Activated T-cell treated with anti-CD3 and anti-CD28 coated beads, Interleukin-2, amount 50 U/mL, for 1 hour (primary cell): ENCODE measurements around the gene NR2C1.

Experiments used
- DNase-seq: peaks from one replicate; pipeline ENCODE4 v3.0.0-alpha.2; 2020

The NR2C1 gene

DNA sequence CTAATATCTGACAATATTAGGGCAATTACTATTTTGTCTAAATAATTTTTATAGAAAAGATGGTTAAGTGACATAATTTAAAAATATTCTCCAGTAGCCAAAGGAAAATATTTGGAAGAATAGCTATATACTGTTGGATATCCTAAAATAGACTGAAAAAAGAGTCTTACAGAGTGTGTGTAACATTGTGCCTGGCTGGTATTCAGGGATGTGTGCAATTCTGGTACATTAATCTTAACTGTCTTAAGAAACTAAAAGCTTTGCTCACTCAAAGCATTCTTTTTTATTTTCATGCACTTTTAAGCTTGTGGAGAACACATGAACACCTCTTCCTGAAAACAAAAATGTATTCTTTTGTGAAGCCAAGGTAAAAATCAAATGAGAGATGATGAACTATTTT is 10.1 kb upstream of the NR2C1 start:
- DNase-seq, result no peak

DNA sequence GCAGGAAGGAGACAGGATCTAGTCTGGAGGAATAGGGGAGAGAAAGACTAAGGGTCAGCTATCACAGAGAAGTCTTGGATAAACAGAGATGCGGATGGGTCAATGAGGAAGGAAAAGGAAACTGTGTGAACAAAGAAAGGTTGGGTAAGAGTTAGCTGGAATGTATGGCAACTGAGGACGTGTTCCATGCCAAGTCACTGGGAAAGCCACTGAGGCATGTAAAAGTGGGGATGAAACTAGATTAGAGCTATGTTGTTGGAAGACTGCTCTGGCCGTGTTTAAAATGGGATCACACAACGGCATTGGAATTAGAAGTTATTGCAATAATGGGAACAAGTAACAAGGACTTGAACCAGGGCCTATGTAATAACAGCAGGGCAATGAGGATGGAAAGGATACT is 3.9 kb upstream of the NR2C1 start:
- no peak for DNase-seq

DNA sequence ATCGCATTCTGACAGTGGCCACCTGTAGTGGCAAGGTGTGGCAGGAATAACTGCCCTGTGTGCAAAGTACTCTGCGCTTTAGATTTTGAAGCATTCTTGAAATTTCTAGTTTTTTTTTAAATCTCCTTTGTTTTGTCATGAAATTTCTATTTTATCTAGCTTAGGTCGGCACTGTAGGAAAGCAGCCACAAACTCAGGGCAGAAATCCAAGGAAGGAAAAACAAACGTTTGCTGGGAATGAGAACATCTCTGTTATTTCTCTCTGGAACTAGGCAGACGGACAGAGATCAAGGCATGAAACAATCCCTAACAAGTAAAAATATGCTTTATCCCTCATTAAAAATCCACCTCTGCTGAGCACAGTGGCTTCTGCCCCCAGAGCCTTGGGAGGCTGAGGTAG is 1.3 kb upstream of the NR2C1 start:
- DNase-seq, result no peak

DNA sequence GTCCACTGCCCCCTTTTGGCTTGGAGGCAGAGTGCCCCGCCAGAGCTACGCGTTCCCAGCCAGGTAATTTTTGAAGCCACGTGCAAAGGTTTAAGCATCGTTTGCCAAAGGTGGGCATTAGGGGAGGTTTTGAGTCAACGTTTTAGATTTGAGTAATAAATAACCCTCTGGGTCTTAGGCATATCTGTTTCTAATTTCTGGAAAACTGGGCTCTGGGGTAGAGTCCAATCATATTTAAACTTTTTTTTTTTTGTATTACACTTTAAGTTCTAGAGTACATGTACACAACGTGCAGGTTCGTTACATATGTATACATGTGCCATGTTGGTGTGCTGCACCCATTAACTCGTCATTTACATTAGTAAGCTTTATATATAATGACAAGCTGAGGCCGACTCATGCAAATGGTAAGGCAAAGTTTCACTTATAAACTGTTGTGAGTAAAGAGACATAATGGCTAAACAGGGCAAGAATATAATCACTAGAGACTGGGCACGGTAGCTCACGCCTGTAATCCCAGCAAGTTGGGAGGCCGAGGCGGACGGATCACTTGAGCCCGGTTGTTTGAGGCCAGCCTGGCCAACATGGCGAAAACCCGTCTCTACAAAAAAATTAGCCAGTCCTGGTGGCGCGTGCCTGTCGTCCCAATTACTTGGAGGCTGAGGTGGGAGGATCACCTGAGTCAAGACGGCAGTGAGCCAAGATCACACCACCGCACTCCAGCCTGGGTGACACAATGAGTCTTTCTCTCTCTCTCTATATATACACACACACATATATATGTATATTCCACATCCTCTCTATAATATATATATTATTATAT is 491 bp upstream of the NR2C1 start:
- DNase-seq, result no peak

DNA sequence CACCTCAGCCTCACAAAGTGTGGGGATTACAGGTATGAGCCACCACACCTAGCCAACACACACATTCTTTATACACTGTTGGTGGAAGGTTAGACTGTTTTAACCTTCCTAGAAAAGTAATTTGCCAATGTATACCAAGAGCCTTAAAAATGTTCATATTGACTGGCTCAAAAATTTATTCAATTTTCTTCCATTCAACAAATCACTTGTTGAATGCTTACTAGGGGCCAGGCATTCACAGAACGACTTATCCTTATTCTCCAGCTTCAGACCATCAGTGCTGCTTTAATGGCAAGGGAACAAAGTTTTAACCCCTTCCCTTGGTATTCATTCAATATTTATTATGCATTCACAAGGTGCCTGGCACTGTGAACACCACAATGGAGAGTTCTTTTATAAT is 3.0 kb downstream of the NR2C1 start:
- DNase-seq, result no peak

DNA sequence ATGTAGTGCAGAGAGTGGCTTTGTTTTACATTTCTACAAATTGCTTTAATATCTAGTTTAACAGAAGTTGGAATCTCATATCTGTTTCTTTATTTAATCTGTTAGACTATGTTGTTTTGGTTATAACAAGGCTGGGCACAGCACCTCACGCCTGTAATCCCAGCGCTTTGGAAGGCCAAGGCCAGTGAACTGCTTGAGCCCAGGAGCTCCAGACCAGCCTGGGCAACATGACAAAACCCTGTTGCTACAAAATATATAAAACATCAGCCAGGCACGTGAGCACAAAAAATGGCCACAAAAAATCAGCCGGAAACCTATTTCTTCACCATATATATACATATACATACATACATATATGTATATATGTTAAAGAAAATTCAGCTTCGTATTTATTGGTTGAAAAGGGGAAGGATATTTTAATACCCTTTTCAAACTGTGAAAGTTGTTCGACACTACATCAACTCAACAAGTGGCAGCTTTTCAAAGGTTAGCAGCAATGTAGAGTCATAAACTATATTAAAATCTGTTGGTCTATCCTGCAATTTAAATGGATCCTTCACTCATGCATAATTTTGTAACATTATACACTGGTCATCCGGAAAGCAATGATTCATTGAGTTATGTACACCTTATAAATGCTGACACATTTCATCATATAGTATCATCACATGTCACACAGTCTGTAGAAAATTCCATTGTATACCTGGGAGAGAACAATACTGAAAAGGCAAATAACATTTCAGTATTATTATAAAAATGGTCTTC is 7.1 kb downstream of the NR2C1 start:
- DNase-seq, result no peak

DNA sequence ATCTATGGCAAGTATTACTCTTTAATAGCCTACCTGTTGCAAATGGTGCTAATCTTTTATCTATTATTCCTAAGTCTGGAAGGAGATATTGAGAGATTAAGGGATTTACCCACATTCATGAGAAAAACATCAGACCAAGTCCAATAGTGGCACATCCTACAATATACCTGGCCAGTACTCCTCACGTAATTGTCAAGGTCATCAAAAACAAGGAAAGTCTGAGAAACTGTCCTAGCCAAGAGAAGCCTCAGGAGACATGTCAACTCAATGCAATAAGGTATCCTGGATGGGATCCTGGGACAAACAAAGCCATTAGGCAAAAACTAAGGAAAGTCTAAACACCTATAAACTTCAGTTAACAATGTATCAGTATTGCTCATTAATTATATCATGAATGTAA is 12.5 kb downstream of the NR2C1 start:
- DNase-seq, result no peak

DNA sequence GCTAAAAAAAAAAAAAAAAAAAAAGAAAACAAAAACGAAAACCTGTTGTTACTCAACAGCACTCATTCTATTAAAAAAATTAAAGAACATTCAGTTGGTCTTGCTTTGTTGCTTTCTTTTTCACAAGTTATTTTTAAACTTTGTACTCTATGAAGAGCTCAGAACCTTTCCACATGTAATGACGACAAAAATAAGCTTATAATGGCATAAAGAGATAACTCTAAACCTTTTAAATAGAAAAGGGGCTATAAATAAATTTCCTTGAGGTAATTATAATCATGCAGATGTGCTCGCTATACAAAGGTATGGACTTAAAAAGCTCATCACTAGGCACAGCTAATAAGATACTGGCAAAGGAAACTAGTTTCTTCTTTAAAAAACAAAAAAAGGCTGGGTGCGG is 13.4 kb downstream of the NR2C1 start:
- DNase-seq, result no peak

DNA sequence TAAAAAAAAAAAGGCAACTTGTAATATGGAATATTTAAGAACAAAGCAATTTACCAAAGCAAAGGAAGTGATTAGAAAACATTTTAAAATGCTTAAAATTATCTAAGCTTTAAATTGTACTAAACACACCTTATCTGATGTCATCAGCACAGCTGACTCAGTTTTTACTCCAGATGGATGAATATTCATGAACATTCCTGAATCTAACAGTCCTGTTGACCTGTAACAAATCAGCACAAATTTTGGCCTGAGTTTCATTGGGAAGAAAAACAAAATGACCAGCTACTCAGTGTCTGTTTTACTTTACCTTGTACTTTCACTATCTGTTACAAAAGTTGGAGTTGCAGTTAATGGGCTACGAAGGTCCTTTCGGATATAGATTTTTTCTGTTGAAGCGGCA is 16.0 kb downstream of the NR2C1 start:
- no peak for DNase-seq

DNA sequence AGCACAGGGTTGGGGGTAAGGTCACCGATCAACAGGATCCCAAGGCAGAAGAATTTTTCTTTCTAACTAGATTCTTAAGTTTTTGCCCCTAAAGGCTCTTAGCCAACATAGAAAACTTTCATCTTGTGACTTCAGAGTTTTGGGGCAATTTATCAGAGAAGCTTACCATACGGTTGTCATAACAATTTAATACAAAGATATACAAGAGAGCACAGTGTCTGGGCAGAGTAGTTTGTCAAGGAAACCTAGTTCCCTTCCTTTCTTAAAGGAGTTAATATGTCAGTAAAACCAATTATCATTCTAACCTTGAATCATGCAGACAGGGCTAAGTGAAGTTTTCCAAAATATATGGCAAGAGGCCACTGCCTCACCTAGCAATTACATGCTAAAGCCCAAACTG is 18.4 kb downstream of the NR2C1 start:
- DNase-seq, result no peak

DNA sequence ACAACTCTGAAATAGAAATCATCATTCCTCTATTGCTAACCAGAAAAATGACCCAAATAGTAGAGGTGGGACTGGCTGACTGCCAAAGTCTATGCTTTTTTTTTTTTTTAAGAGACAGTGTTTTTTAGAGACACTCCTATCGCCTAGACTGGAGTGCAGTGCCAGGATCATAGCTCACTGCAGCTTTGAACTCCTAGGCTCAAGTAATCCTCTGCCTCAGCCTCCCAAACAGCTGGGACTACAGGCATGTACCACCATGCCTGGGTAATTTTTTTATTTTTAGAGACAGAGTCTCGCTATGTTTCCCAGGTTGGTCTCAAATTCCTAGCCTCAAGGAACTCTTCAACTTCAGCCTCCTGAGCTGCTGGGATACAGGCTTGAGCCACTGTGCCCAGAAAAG is 19.2 kb downstream of the NR2C1 start:
- DNase-seq, result no peak

DNA sequence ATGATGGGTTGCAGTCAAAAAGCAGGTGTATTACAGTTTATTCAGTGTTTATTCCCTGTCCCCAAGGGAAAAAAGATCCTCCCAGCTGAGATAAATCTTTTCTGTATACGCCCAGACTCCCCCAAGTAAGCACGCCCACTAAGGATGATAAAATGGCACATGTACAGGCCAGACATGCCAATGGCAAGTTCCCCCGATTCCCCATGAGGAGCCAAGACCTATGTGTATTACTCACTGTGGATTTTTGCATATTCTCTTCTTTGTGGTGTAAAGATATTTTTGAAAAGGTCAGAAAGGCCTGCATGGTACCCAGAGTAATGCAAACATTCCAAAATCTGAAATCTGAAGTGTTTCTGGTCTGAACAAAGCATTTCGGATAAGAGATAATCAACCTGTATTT is 22.2 kb downstream of the NR2C1 start:
- no peak for DNase-seq

DNA sequence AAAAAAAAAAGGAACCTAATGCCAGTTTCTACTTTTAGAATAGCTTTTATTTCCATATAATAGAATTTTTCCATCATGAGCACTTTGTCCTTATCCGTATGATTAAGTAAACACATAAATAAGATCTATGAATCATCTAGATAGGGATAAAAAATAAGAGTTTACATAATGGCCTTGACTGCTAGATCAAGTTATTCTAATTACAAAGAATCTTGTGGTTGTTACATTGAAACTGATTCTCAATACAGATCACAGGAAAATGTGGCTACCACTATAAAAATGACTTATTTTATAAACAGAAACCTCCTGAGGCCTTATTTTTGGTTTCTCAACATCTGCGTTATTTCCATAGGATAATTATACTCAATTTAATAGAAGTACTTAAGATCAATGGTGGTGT is 35.5 kb downstream of the NR2C1 start:
- no peak for DNase-seq

DNA sequence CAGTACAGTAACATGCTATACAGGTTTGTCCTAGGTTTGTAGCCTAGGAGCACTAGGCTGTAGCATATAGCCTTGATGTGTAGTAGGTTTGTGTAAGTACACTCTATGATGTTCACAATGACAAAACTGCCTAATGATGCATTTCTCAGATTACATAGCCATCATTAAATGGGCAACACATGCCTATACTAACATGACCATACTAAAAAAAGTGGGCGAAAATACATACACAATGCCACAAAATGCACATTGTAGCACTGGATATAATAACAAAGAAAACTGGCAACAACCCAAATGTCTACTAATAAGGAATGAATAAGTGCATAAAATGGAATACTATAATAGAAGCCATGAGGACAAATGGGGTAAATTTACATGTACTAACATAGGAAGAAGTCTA is 38.7 kb downstream of the NR2C1 start:
- no peak for DNase-seq

DNA sequence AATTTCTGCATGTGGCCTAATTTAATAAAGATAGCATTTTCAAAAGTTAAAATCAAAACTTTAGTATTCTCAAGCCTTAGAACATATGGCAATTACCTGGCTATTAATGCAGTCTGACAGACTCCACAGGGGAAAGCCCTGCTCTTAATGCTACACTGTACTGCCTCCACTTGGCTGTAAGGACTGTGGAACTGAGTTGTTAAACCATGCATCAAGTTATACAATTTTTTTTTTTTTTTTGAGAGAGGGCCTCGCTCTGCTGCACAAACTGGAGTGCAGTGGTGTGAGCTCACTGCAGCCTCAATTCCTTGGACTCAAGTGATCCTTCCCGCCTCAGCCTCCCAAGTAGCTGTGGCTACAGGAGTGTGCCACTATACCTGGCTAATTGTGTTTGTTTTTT is 50.9 kb downstream of the NR2C1 start:
- DNase-seq, result no peak

DNA sequence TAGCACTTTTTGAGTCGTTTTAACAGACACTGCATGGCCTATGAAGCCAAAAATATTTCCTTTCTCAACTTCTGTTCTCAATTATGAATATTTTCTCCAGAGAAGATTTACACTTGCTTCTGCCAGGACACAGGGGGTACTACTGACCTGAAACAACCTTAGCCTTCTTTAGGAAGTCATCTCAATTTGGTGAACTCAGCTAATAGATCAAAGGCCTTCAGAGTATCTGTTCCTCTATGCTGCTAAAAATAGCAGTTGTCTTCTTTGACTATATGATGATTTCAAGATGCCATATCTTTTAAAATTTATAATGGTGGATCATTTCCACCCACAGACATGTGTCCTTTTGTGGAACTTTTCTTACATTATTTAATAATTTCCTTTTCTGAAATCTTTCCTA is 55.9 kb downstream of the NR2C1 start:
- DNase-seq, result no peak

DNA sequence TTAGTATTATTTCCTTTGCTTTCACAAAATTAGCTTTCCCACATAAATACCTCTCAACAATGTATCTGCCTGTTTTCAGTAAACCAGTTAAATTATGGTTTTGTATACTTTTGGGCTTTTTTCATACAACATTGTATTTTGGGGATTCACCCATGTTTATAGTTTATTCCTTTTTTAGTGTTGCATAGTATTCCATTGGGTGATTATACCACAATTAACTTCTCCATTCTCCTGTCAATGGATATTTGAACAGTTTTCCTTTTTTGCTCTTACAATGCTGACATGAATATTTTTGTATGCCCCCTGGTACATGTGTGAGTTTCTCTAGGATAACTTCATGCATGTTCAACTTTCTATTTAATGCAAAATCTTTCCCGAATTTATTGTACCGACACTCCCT is 57.3 kb downstream of the NR2C1 start:
- DNase-seq, result no peak

DNA sequence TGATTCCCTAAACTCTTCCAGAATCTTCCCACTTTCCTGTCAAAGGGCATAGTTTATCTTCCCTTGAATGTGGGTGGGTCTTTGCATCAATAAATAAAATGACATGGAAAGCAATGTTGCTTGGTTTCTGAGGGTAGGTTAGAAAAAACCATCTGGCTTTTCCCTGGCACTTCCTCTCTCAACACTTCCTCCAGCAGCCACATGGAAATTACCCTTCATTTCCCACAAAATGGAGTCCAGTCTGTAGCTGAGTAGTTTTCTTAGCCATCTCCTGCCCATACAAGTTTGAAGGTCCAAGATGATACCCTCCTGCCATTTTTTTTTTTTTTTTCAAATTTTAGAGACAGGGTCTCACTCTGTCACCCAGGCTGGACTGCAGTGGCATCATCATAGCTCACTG is 58.9 kb downstream of the NR2C1 start:
- no peak for DNase-seq

DNA sequence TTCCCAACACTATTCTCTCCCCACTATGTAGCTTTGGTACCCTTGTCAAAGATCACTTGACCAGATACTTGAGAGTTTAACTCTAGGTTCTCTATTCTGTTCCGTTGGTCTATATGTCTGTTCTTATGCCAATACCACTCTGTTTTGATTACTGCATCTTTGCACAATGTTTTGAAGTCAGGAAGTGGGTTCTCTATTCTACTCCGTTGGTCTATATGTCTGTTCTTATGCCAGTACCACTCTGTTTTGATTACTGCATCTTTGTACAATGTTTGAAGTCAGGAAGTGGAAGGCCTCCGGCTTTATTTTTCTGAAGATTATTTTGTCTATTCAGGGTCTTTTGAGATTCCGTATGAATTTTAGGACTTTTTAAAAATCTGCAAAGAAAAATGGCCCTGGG is 67.2 kb downstream of the NR2C1 start:
- no peak for DNase-seq

DNA sequence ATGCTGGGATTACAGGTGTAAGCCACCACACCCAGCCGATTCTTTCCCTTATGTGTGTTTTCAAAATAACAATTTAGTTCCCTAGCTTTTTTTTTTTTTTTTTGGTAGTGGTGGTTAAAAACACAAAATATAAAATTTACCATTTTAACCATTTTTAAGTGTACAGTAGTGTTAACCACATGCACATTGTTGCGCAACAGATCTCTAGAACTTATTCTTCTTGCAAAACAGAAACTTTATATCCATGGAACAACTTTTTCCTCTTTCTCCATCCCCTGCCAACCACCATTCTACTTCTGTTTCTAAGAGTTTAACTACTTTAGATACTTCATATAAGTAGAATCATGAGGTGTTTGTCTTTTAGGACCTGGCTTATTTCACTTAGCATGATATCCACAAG is 68.8 kb downstream of the NR2C1 start:
- DNase-seq, result no peak

DNA sequence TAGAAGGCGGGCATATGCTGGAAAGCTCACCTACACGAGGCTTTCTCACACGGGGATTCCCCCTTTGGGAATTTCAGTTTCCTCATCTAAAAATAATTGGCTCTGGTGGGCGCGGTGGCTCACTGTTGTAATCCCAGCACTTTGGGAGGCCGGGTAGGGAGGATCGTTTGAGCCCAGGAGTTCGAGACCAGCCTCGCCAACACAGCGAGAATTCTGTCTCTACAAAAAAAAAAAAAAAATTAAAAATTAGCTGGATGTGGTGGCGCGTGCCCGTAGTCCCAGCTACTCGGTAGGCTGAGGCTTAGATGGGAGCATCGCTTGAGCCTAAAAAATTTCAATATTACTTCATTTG is 69.5 kb downstream of the NR2C1 start:
- no peak for DNase-seq

DNA sequence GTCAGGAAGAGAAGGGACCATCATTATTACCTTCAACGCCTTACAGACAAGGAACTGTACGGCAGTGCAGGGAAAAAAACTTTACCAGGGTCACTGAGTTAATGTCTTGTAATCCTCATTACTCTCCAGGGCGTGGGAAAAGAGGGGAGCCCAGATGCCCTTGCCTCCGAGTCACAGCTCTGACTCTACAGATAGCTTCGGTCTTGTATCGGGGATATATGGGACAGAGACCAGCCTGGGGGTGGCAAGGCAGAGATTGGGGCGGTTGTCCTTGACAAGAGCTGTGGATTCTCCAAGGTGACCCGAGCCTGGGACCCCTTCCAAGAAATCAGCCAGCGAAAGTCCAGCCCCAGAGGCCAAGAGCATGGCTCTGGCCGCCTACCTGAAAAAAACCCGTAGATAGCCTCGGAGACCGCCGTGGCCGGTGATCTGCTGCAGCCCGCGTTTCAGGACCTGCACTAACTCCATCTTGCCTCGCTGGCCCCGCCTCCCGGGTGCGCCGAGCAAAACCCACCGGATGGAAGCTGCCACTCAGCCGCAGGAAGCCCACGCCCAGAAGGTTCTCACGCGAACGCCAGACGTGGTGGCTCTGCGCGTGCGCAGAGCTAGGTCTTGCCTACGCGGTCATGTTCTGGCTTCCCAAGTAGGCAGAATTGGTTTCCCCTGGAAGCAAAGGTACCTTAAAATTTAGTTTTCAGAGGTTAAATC is 70.1 kb downstream of the NR2C1 start, which contains the start of gene NDUFA12:
Gene NDUFA12 (minus strand): TSS at position 485 of the 708 bp plus-strand sequence. CDS start 17 bp downstream, at position 468.
- DNase-seq, result peak; percentile 93

DNA sequence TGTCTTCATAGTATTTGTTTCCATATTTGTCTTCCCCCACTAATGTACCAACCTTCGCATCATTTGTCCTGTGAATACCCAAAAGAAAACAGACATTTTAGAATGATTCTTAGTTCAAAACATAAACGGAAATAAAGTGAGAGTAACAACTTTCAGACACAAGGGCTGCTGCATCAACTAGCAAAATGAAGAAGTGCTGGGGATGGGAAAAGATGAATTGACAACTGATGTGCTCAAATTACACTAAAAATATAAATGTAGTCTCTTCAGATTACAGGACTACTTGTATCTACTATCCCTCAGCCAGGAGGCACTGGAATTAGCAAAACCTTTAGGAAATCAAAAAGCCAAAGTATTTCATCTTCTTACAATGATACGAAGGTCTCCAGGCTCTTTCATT is 70.7 kb downstream of the NR2C1 start:
- no peak for DNase-seq

DNA sequence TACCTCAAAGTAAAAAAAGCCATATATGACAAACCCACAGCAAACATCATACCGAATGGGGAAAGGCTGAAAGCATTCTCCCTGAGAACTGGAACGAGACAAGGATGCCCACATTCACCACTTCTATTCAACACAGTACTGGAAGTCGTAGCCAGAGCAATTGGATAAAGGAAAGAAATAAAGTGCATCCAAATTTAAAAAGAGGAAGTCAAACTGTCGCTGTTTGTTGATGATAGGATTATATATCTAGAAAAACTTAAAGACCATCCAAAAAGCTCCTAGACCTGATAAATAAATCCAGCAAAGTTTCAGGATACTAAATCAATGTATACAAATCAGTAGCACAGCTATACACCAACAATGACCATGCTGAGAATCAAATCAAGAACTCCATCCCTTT is 75.1 kb downstream of the NR2C1 start:
- no peak for DNase-seq
